ENCODE data around the gene MTTP.

MTTP gene

GRCh38 chr4:99587309-99587708 is 12.7 kb downstream of the MTTP start:
- ChIA-PET POLR2A (interaction anchor here (0.6 kb wide), 1 partner anchor 305 kb away, joined by 3 read pairs; no protein-coding TSS in a partner anchor), CTCF (interaction anchor here (0.7 kb wide), 1 partner anchor 8 kb away, joined by 4 read pairs; no protein-coding TSS in a partner anchor)
- TF ChIP-seq TARDBP (IDR thresholded peaks at IDR 0.05): no peak
- no peak for TF ChIP-seq LEF1 (IDR thresholded peaks at IDR 0.05; ENCODE audit: borderline replicate concordance)
- no peak for TF ChIP-seq ARNT (IDR thresholded peaks at IDR 0.05)
- TF ChIP-seq SUZ12 (IDR thresholded peaks at IDR 0.05): no peak
- no peak for TF ChIP-seq FOXM1 (IDR thresholded peaks at IDR 0.05; ENCODE audit: borderline replicate concordance)
- no peak for TF ChIP-seq L3MBTL2 (conservative IDR thresholded peaks at IDR 0.05)
- no peak for TF ChIP-seq NFRKB (IDR thresholded peaks at IDR 0.05)
- TF ChIP-seq ZNF384 (IDR thresholded peaks at IDR 0.05): no peak
- no peak for TF ChIP-seq BHLHE40 (IDR thresholded peaks at IDR 0.05; ENCODE audit: borderline replicate concordance)
- TF ChIP-seq PKNOX1 (IDR thresholded peaks at IDR 0.05): no peak
- TF ChIP-seq SP1 (IDR thresholded peaks at IDR 0.05): no peak
- no peak for TF ChIP-seq HDGF (IDR thresholded peaks at IDR 0.05; ENCODE audit: borderline replicate concordance)
- no peak for TF ChIP-seq FOXK2 (IDR thresholded peaks at IDR 0.05)
- TF ChIP-seq ELF4 (IDR thresholded peaks at IDR 0.05): no peak
- DNase-seq (ENCODE audit: extremely low spot score): no peak

DNA sequence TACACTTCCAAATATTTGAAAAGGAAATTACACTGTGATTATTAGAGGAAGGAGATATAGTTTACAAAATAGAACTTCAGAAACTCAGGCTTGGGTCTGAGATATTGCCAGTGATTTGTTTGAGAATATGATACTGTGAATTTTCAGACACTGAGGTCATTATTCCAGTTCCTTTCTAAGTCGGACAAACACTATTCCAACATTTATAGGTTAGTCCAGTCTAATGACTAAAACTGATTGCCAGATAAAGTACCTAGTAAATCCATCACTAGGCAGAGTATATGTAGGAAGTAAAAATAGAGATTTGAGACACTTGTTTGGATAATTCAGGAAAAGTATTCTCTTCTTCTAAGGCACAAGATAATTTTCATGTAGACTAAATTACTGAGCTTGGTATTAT is 13.2 kb downstream of the MTTP start:
- CTCF ChIA-PET: no interaction called here
- TF ChIP-seq BHLHE40 (IDR thresholded peaks at IDR 0.05; ENCODE audit: borderline replicate concordance) (no peak), ELF4 (IDR thresholded peaks at IDR 0.05) (no peak), SUZ12 (IDR thresholded peaks at IDR 0.05) (no peak), FOXA1 (IDR thresholded peaks at IDR 0.05) (no peak), LEF1 (IDR thresholded peaks at IDR 0.05; ENCODE audit: borderline replicate concordance) (no peak), CTBP1 (IDR thresholded peaks at IDR 0.05; ENCODE audit: borderline replicate concordance) (no peak), PKNOX1 (IDR thresholded peaks at IDR 0.05) (no peak; the same call in 1 of the 2 replicates), FOXM1 (IDR thresholded peaks at IDR 0.05; ENCODE audit: borderline replicate concordance) (no peak), TARDBP (IDR thresholded peaks at IDR 0.05) (no peak), SP1 (IDR thresholded peaks at IDR 0.05) (no peak), FOXK2 (IDR thresholded peaks at IDR 0.05) (no peak), HDGF (IDR thresholded peaks at IDR 0.05; ENCODE audit: borderline replicate concordance) (no peak), L3MBTL2 (conservative IDR thresholded peaks at IDR 0.05) (no peak), NFRKB (IDR thresholded peaks at IDR 0.05) (no peak)
- no peak for DNase-seq (ENCODE audit: extremely low spot score)
- POLR2A ChIA-PET: interaction anchor here (0.6 kb wide), 1 partner anchor 305 kb away, joined by 3 read pairs; no protein-coding TSS in a partner anchor

DNA sequence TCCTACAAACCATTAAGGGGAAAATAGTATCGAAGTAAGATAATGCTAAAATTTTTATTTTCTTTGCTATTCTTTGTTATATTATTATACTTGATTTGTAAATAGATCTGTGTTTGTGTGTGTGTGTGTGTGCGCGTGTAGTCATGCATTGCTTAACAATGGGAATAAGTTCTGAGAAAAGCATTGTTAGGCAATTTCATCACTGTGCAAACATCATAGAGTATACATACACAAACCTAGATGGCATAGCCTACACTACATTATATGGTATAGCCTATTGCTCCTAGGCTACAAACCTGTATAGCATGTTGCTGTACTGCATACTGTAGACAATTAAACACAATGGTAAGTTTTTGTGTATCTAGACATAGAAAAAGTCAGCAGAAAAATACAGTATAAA is 17.1 kb downstream of the MTTP start:
- DNase-seq (ENCODE audit: extremely low spot score): no peak
- ChIA-PET CTCF (no interaction called here), POLR2A (no interaction called here)
- TF ChIP-seq FOXA1 (IDR thresholded peaks at IDR 0.05) (no peak), SUZ12 (IDR thresholded peaks at IDR 0.05) (no peak), LEF1 (IDR thresholded peaks at IDR 0.05; ENCODE audit: borderline replicate concordance) (no peak), ELF4 (IDR thresholded peaks at IDR 0.05) (no peak), HDGF (IDR thresholded peaks at IDR 0.05; ENCODE audit: borderline replicate concordance) (no peak)

- ChIA-PET CTCF (no interaction called here), POLR2A (no interaction called here)
- TF ChIP-seq CTBP1 (IDR thresholded peaks at IDR 0.05; ENCODE audit: borderline replicate concordance) (no peak), FOXK2 (IDR thresholded peaks at IDR 0.05) (no peak), FOXM1 (IDR thresholded peaks at IDR 0.05; ENCODE audit: borderline replicate concordance) (no peak), SP1 (IDR thresholded peaks at IDR 0.05) (no peak), LEF1 (IDR thresholded peaks at IDR 0.05; ENCODE audit: borderline replicate concordance) (no peak), HDGF (IDR thresholded peaks at IDR 0.05; ENCODE audit: borderline replicate concordance) (no peak), TARDBP (IDR thresholded peaks at IDR 0.05) (no peak), PKNOX1 (IDR thresholded peaks at IDR 0.05) (no peak), ZNF384 (IDR thresholded peaks at IDR 0.05) (no peak), SUZ12 (IDR thresholded peaks at IDR 0.05) (no peak)
- no peak for DNase-seq (ENCODE audit: extremely low spot score)
These were observed 19.4 kb downstream of the MTTP start for GRCh38 chr4:99593781-99594641.

- no peak for DNase-seq (ENCODE audit: extremely low spot score)
- TF ChIP-seq FOXM1 (IDR thresholded peaks at IDR 0.05; ENCODE audit: borderline replicate concordance) (no peak), PKNOX1 (IDR thresholded peaks at IDR 0.05) (no peak), BHLHE40 (IDR thresholded peaks at IDR 0.05; ENCODE audit: borderline replicate concordance) (no peak), ZNF384 (IDR thresholded peaks at IDR 0.05) (no peak), LEF1 (IDR thresholded peaks at IDR 0.05; ENCODE audit: borderline replicate concordance) (no peak), ARNT (IDR thresholded peaks at IDR 0.05) (no peak), HDGF (IDR thresholded peaks at IDR 0.05; ENCODE audit: borderline replicate concordance) (no peak), ELF4 (IDR thresholded peaks at IDR 0.05) (no peak), FOXK2 (IDR thresholded peaks at IDR 0.05) (no peak), L3MBTL2 (conservative IDR thresholded peaks at IDR 0.05) (no peak)
- POLR2A ChIA-PET: no interaction called here
These were observed 20.2 kb downstream of the MTTP start for GRCh38 chr4:99594818-99595217.

More at GRCh38 chr4:99594818-99595217, 20.2 kb downstream of the MTTP start:
- CTCF ChIA-PET: no interaction called here
